Measurements from ENCODE around the gene PCDHB6. TPM values are rescaled to one million over a fixed set of nuclear protein-coding genes. Genes with fewer than 3 reads are reported as not detected.
"Not testable (repeated sequence)": the region's sequence is repeated elsewhere in the genome, so short reads cannot be mapped to it uniquely, and the experiment has no call there.

PCDHB6 gene
- total RNA-seq, 1 donor from 2014 or later: 0.67 TPM

- DNase-seq (ENCODE audit: low read depth): no peak
- Histone ChIP-seq H3K4me3 (ENCODE audit: low read depth, low read length) (no peak overlapping the region), H3K36me3 (ENCODE audit: control insufficient read depth, insufficient read depth, low read length) (no peaks in the 10 kb centered on the region), H3K27me3 (ENCODE audit: control insufficient read depth, insufficient read depth, low read length) (no peaks in the 10 kb centered on the region)
- no peak for TF ChIP-seq CTCF (IDR thresholded peaks at IDR 0.05; ENCODE audit: insufficient read depth, low read length, poor library complexity, severe bottlenecking)
Measured at GRCh38 chr5:141196363-141196762, 46.5 kb downstream of the PCDHB6 start.

GRCh38 chr5:141199359-141200235, 49.7 kb downstream of the PCDHB6 start, which contains the start of gene PCDHB11:
Gene PCDHB11 (plus strand): TSS chr5:141199627. CDS start chr5:141199775, 148 bp downstream.
- H3K27me3 ChIP-seq (ENCODE audit: control insufficient read depth, insufficient read depth, low read length): no peaks in the 10 kb centered on the region
- H3K4me3 ChIP-seq (ENCODE audit: low read depth, low read length): no peak within 1 kb of the TSS
- no peak for DNase-seq (ENCODE audit: low read depth)
- no peak for TF ChIP-seq CTCF (IDR thresholded peaks at IDR 0.05; ENCODE audit: insufficient read depth, low read length, poor library complexity, severe bottlenecking)
- H3K36me3 ChIP-seq (ENCODE audit: control insufficient read depth, insufficient read depth, low read length): no peaks in the 10 kb centered on the region

GRCh38 chr5:141201126-141201525, 51.3 kb downstream of the PCDHB6 start:
- not testable (repeated sequence) for H3K27me3 ChIP-seq (ENCODE audit: control insufficient read depth, insufficient read depth, low read length); H3K4me3 ChIP-seq (ENCODE audit: low read depth, low read length); H3K36me3 ChIP-seq (ENCODE audit: control insufficient read depth, insufficient read depth, low read length); DNase-seq (ENCODE audit: low read depth)

- not testable (repeated sequence) for DNase-seq (ENCODE audit: low read depth); H3K36me3 ChIP-seq (ENCODE audit: control insufficient read depth, insufficient read depth, low read length); H3K4me3 ChIP-seq (ENCODE audit: low read depth, low read length); H3K27me3 ChIP-seq (ENCODE audit: control insufficient read depth, insufficient read depth, low read length)
Measured at GRCh38 chr5:141201646-141202045, 51.8 kb downstream of the PCDHB6 start.

Other genes starting within 250 kb of the PCDHB6 start
- 0.07 and 0.17 TPM in 2 replicates for gene PCDHAC1, start 223.8 kb upstream of the PCDHB6 start, total RNA-seq
- gene PCDHAC2, start 183.6 kb upstream of the PCDHB6 start, total RNA-seq: 0.48 and 0.92 TPM in 2 replicates
- under 0.01 TPM in 1 of 2 replicates, not detected in the other for gene PCDHB1, start 98.7 kb upstream of the PCDHB6 start, total RNA-seq
- 5.7 and 5.8 TPM in 2 replicates for gene PCDHB2, start 55.4 kb upstream of the PCDHB6 start, total RNA-seq
- 1.9 and 2.7 TPM in 2 replicates for gene PCDHB3, start 49.6 kb upstream of the PCDHB6 start, total RNA-seq
- gene PCDHB4, start 28.2 kb upstream of the PCDHB6 start, total RNA-seq: 0.42 and 0.48 TPM in 2 replicates
- gene PCDHB5, start 14.9 kb upstream of the PCDHB6 start, total RNA-seq: 3.1 and 6.7 TPM in 2 replicates
- gene PCDHB7, start 22.6 kb downstream of the PCDHB6 start, total RNA-seq: 0.96 and 1.5 TPM in 2 replicates
- 0.34 and 0.84 TPM in 2 replicates for gene PCDHB8, start 27.7 kb downstream of the PCDHB6 start, total RNA-seq
- 0.92 and 1.4 TPM in 2 replicates for gene PCDHB16, start 32.3 kb downstream of the PCDHB6 start, total RNA-seq
- gene PCDHB9, start 37.1 kb downstream of the PCDHB6 start, total RNA-seq: 0.71 and 0.82 TPM in 2 replicates
- gene PCDHB10, start 42.3 kb downstream of the PCDHB6 start, total RNA-seq: 1.6 and 3.4 TPM in 2 replicates
- gene PCDHB11, start 49.6 kb downstream of the PCDHB6 start, total RNA-seq: 1.8 and 3.1 TPM in 2 replicates
- gene PCDHB12, start 58.7 kb downstream of the PCDHB6 start, total RNA-seq: 1.2 and 1.6 TPM in 2 replicates
- gene PCDHB13, start 63.9 kb downstream of the PCDHB6 start, total RNA-seq: 1.9 and 3.1 TPM in 2 replicates
- 1.5 and 2.9 TPM in 2 replicates for gene PCDHB14, start 73.3 kb downstream of the PCDHB6 start, total RNA-seq
- 2.3 and 3.0 TPM in 2 replicates for gene PCDHB15, start 95.3 kb downstream of the PCDHB6 start, total RNA-seq
- gene SLC25A2, start 154.0 kb downstream of the PCDHB6 start, total RNA-seq: not detected in 2 replicates
- 72.6 and 78.0 TPM in 2 replicates for gene TAF7, start 170.7 kb downstream of the PCDHB6 start, total RNA-seq
- 0.67 and 0.68 TPM in 2 replicates for gene PCDHGA1, start 180.5 kb downstream of the PCDHB6 start, total RNA-seq
- 2.8 and 2.9 TPM in 2 replicates for gene PCDHGA2, start 188.7 kb downstream of the PCDHB6 start, total RNA-seq
- 2.4 and 2.6 TPM in 2 replicates for gene PCDHGA3, start 193.8 kb downstream of the PCDHB6 start, total RNA-seq
- 1.6 and 1.7 TPM in 2 replicates for gene PCDHGB1, start 200.0 kb downstream of the PCDHB6 start, total RNA-seq
- gene PCDHGA4, start 205.0 kb downstream of the PCDHB6 start, total RNA-seq: 3.5 and 3.6 TPM in 2 replicates
- 1.2 and 1.9 TPM in 2 replicates for gene PCDHGB2, start 209.9 kb downstream of the PCDHB6 start, total RNA-seq
- 0.58 and 1.5 TPM in 2 replicates for gene PCDHGA5, start 214.1 kb downstream of the PCDHB6 start, total RNA-seq
- gene PCDHGB3, start 220.2 kb downstream of the PCDHB6 start, total RNA-seq: 1.3 and 3.6 TPM in 2 replicates
- gene PCDHGA6, start 223.8 kb downstream of the PCDHB6 start, total RNA-seq: 1.7 and 3.1 TPM in 2 replicates
- gene PCDHGA7, start 232.7 kb downstream of the PCDHB6 start, total RNA-seq: 2.2 and 3.1 TPM in 2 replicates
- 6.4 and 9.2 TPM in 2 replicates for gene PCDHGB4, start 237.6 kb downstream of the PCDHB6 start, total RNA-seq
- 0.96 and 1.0 TPM in 2 replicates for gene PCDHGA8, start 242.6 kb downstream of the PCDHB6 start, total RNA-seq
- gene PCDHGB5, start 247.9 kb downstream of the PCDHB6 start, total RNA-seq: 18.6 and 19.3 TPM in 2 replicates